DMS114 treated with DMSO at 0.1 percent for 48 hours (cell line): ENCODE data around the gene RASGEF1B.

Source experiments
- DNase-seq: peaks from one replicate; lab custom pipeline; 2025; ENCODE audit not compliant: unreplicated experiment; lab: John Stamatoyannopoulos, UW

The RASGEF1B gene

DNA sequence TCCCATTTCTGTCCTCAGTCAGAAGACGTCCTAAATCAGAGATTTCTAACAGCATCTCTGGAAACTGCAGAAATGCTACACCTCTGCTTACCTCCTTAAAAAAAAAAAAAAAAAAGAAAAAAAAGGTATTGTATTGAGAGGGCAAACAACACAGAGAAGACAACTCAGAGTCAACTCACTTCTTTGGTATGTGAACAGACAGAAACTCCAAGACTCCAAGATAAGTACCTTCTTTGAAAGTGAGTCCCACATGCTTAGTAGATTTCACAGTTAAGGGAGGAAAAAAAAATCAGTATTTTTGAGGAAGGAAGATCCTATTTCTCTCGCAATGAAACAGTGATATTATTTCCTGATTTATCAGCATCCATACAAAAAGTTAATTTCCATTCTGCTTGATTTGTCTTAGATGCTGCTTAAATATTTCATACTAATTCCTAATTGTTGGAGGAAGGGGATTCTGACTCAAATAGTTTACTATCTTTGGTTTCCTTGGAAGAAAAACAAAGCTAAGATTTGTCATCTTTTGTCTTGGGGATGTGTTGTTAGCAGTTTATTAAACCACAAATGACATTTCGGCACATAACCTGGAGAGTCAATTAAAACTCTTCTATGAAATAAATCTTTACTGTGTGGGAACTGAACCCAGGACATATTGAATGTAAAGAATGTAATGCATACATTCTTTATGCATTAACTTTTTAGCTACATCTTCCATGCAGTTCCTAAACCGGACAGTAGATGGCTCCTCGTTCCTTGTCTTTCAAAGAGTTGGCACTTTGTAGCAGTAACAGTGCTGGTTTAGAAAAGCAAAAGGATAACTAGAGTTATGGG, 4.7 kb downstream of the RASGEF1B start:
- peak; percentile 37 for DNase-seq

DNA sequence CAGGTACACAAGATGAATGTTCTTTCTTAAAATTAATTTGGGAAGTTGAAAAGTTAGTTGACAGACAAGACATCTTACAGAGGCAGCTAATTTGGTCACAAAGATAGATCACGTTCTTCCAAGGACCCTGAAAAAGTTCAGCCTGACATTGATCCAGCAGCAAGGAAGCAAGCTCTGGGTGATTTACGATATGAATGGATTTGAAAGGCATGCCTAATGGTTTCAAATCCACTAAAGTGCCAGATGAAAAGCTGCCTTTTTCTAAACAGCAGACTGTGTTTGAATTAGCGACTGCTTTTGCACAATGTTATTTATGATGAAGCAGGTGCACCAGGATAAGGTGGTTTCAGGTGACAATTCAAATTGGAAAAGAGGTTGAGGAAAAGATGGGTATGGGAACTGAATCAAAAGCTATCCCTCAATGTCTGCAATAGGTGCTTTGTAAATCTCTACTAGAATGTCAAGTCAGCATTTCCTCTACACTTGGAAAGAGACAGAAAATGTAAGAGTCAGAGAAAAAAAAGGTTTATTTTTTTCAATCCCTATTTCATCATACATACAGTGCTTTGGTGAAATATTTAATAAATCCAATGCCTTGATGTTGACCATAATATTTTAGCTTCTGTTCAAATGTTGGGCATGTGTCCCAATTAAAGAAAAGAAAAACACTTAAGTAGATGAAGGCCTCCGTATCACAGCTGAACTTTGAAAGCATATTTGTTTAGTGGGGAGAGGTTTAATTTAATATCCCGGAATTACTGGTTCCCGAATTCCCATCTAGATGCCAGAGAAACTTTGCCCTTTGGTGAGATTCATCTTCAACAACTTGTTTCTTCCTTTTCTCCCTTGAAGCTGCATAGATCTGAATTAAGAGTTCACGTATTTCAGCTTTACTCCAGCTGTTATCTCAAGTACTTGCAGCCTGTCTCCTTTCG, 6.0 kb downstream of the RASGEF1B start:
- DNase-seq, result no peak

DNA sequence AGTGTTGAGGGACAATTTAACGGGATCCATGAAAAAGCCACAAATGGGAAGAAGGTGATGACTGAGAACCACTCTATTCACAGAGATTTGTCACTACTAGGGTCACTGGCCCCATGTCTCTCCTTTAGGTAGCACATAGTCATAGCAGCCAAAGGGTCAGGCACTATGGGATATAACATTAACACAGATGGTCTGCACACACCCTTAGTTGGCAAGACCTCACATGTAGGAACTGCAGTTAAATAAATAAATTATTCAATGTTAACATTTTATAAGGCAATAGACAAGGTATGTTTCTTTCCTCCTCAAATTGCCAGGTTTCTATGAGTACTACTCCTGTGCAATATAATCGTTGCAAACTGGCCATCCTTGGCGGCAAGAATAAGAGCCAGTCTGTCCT, 10.9 kb downstream of the RASGEF1B start:
- DNase-seq, result no peak

DNA sequence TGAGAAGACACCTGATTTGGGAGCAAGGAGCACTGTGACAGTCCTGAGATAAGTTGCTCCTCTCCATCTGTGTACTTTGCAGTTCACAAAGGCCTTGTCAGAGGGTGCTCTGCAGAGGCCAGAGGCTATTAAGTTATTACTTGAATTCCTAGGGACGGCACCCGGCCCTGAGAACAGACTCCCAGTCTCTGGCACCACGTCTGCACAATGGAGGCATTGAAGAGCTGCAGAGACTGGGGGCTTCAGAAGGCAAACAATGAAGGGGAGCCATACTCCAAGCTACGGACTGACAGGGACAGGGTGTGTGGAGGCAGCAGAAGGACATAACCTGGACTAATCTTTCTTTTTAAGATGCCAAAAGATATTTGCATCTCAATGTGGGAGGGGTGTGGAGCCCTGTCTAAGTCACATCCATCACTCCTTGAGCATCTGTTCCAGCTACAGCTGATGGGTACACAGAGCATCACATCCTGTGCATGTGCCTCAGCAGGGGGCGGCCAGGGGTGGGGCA, 11.5 kb downstream of the RASGEF1B start:
- no peak for DNase-seq

DNA sequence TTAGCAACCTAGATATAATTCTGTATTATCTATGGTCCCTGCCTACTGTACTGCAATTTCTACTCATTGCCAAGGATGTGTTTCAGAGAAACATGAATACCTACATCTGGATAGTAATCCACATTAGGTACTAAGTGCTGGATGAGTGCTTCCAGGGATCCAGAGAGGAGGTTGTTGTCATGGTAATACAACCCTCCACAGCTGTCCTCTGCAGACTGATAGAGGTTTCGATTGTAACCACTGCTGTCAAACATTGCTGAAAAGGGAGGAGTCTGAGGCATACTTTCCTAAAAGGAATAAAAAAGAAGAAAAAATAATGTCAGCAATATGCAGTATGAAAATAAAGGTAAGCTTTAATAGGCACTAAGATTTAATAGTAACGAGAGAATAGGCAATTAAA, 12.5 kb downstream of the RASGEF1B start:
- DNase-seq, result no peak

DNA sequence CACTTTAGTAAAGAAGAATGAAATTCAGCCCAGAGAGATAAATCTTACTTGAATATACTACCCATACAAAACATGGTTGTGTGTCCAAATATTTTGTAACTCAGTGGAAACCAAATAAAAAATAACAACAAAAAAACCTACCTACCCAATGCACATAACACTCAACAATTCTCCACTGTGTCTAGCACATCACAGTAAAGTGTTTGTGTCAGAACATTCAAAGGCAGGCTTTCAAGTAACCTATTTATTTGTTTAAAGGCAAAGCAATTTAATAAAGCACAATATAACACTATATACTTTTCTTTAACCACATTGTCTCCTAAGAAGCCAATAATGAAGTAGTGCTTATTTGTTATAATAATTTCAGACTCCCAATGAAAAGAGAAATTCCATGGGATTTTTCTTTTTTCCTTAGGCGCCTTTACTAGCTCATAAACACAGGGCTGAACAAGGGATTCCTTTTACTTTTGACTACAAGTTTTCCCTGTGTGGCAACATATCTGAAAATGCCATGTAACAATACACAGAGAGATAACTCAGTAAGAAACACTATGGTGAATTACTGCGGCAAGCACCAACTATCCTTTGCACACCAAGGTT, 13.7 kb downstream of the RASGEF1B start:
- no peak for DNase-seq

DNA sequence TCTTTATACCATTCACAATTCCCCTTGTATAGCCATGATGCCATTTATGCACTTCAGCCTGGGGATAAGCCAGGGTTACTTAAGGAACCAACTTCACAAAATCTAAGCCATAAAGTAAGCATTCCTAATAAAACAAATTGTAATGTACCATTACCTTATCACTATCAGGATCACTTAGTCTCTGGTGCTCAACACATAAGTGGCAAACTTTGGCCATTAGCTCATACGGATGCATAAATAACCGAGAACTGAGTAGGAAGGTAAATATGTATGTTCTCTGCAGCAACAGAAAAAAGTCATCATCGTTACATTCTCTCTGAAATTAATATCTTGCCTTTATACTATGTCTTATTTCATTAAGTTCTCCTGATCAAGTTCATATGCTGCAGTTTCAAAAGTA, 14.4 kb downstream of the RASGEF1B start:
- no peak for DNase-seq

DNA sequence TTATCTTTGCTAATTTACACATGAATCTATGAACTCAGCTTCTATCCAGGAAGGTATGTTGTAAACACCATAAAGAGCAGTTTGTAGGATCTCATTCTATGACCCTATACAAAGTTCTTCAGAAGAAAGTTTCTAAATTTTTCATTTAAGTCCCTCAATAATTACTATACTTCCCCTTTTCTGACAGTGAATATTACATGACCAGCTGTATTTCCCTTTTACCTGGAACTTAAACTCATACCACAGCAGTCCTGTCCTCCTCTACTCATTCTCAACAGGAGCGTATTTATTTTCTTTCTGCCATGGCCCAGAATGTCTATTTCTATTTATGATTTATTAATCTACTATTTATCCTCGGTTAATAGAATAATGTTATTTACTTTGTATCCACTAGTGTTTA, 15.8 kb downstream of the RASGEF1B start:
- DNase-seq, result no peak

DNA sequence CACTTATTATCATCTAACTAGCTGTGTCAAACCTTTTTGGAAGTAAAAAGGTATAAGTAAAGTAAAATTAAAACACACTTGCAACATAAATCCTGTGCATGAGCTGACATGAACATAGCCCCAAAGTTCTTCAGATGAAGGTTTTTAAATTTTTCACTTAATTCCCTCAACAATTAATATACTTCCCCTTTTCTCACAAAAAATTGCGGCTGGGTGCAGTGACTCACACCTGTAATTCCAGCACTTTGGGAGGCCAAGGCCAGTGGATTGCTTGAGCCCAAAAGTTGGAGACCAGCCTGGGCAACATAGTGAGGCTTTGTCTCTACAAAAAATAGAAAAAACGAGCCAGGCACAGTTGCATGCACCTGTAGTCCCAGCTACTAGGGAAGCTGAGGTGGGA, 16.8 kb downstream of the RASGEF1B start:
- DNase-seq, result no peak

DNA sequence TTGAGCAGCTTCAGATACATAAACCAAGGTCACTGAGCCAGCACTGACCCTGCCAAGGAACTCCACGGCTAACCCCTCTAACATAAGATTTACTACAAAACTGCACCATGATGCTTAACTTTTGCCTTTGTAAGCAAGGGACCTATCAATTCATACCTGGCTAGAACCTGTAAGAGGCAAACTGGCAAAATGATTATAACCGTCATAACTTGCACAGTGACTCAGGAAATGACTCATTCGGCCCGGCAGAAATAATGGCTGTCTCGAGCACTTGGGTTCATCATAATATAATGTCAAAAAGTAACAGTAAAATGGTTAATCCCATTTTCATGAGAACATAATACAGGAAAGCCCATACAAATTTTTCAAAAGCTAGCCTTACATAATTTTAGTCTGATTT, 17.2 kb downstream of the RASGEF1B start:
- DNase-seq, result no peak

DNA sequence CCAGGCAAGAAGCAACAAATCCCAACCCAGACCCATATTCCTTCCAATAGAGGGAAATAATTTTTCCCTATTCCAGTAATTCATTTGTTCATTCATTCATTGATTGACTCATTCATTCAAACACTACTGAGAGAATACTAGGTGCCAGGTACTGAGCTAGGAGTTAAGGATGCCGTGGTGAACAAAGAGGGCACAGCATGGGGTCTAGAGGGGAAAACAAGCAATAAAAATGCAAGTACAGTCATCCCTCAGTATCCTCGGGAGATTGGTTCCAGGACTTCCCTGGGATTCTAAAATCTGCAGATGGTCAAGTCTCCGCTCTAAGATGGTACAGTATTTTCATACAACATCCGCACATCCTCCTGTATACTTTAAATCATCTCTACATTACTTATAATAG, 18.7 kb downstream of the RASGEF1B start:
- no peak for DNase-seq

DNA sequence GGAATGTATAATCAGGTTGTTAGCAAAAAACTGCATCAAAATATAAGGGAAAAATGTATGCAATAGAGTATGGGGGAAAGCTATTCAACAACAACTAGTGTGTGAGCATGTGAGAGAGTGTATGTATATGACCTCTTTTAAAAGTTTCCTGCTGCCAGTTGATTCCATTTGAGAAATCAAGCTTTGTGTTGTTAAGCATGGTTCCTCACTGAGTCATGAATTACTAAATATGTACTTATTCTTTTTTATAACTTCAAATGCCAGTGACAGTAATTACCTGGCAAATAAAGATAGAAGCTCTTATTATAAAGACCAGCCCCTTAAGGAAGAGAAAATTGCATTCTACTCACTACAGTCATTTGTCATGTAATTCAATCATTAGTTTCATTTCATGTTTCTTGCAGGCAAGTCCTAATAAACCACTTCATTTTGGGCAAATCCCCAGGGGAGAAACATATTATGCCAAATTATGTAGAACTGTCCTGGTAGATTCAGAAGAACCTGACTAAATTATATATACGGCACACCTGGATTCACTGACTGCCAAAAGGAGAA, 19.2 kb downstream of the RASGEF1B start:
- no peak for DNase-seq

DNA sequence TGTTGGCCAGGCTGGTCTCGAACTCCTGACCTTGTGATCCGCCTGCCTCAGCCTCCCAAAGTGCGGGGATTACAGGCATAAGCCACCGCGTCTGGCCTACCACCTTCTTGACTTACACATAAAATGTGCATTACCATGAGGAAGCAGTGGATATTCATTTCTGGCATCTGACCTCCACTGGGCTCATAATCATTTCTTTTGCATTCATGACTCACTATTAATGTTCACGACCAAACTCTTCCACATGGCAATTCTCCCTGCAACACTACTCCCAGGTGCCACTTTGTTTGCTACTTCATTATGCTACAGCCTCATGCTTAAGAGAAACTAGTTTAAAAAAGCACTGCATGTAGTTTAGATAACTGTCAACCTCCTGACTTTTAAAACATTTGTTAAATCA, 22.7 kb downstream of the RASGEF1B start:
- DNase-seq, result no peak

DNA sequence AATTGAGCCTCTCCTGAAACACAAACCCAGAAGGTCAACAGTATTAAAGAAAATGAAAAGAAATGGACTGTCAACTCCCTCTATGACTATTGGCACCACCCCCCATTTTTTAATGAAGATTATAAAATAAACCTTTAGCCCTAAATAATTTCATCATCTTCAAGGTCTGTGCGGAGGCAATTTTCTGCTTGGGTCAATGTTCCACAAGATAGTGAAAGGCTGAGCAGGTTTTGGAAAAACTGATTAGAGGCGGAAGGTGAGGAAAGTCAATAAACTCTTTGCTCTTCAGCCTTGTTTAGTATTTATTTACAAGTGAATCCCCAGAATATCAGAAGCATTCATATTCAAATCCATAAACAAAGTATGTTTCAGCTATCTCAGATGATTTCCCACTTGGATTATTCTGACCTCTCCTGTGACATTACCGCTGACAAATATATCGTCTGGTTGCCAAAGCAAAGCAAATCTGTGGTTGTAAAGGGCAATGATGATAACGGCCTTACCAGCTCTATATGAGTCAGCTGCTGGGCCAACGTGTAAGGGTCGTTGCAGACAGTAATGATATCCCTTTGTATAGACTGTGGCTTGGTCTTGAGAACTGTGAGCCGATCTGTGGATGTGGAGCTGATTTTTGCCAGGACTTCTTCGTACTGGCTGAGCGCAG, 24.0 kb downstream of the RASGEF1B start:
- DNase-seq, result no peak

DNA sequence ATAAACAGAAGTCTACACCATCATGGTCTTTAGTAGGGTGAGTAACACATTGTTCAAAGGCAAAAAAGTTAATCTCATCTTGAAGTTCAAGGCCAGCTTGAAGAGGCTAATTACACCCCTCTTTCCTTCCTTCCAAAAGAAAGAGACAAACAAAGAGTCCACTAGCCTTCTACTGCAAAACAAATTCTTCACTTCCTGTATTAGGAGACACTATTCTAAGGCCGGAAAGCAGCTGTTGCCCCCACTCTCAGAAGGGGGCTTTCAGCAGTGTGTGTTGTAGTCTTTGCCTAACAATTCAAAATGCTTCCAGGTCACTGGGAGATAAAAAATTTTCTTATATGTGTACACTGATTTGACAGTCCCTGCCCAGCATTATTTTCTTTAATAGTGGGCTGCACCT, 25.1 kb downstream of the RASGEF1B start:
- no peak for DNase-seq

DNA sequence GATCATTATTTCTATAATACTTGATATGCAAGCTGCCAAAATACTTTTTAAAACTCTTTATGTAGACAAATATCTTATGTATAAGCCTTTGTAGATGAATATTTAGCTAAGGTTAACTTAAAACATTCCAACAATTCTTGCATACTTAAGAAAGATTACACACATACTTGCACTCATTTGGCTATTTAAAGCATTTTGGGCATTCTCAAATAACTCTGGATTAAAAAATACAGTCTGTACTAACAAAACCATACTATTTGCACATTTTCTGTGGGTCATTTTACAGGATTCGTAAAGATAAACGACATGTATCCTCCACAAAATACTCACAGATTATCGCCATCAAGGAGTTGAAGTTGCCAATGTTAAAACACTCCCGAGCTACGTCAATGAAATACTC, 26.5 kb downstream of the RASGEF1B start:
- DNase-seq, result no peak

DNA sequence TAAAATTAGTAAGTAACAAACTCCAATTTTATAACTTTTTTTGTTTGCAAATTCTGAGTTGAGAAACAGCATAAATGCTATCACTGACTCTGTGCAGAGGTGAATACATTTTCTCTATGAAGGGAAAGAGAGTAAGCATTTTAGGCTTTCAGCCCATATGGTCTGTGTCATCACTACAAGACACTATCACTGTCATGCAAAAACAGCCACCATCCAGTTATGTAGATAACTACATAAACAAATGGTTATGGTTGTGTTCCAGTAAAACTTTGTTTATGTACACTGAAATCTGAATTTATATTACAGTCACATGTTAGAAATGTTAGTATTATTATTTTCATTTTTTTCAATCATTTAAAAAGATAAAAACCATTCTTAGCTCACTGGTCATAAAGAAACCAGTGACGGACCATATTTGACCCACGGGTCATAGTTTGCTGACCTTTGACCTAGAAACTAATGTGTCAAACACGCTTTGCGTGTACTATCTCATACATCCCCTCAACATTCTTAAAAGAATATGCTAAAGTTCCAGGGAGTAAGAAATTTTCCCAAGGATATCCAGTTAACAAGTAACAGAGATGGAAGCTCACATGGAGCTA, 29.1 kb downstream of the RASGEF1B start:
- DNase-seq, result no peak

DNA sequence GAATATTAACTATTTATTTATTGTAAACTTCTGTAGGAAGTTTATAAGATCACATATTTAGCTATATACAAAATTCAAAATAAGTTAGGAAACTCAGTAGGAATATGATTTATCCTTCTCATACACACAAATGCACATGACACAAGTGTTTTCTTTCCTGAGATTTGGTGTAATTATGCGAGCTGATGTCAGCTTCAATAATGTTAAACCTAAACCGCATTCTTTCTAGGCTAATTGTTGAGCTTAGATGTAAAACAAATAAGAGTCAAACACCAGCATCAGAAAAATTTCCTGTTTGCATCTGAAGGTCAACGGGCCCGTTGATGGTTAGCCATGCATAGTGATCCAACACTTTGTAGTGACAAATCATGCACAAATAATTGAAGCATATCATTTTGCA, 30.8 kb downstream of the RASGEF1B start:
- no peak for DNase-seq

DNA sequence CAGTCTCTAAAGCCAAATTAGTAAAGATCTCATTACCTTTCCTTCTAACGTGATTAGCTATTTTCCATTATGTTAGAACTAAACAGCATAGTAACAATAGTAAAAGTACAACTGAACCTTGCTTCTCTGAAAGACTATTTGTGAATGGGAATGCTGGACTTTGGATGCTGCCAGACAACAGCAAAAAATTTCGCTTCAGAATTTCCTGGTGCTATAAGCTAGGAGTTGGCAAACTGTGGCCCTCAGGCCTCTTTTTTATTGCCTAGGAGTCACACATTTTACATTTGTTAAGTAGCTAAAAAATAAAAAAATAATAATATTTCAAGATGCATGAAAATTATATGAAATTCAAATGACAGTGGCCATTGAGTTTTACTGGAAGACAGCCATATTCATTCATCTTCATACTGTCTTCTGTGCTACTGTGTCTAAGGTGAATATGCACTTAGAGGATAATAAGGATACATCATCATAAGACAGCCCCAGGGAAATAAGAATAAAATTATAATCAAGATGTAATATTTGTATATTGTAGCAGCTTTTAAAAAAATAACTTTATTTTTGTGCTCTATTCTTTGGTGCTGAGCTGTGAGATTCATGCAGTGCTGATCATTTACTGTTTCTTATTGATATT, 34.6 kb downstream of the RASGEF1B start:
- DNase-seq, result no peak

DNA sequence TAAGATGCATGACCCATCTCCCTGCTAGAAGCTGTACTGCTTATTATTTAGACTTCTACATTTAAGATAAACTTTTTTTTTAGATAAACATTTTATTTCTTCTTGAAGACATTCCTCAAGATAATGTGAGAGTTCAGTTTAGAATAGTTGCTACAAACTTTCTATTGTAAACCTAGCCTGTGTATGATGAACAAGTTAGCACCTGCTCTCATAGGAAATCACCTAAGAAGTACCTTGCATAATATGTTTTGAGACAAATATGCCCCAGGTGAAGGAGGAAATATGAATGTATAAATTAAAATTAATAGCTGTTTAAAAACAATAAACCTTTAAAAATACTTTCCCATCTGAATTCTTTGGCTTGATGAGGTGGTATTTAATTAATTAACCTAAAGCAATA, 35.6 kb downstream of the RASGEF1B start:
- no peak for DNase-seq
